H1 (cell line): ENCODE results near the gene NPIPA1.
"Not testable (repeated sequence)": the region's sequence is repeated elsewhere in the genome, so short reads cannot be mapped to it uniquely, and the experiment has no call there.

Experiments
- ATF3 ChIP-seq: IDR thresholded peaks from 2 replicates; pipeline ENCODE4 v1.6.1; 2011; ENCODE audit warnings: low read depth, mild to moderate bottlenecking, low read length; ENCODE audit not compliant: insufficient read depth
- EP300 ChIP-seq, 2 experiments: IDR thresholded peaks; 1 replicate in 1 of 2; 2 replicates in 1 of 2; pipeline ENCODE4 v1.6.1; 2011 to 2012; ENCODE audit warnings: low read depth in 2 of 2, low read length in 2 of 2, mild to moderate bottlenecking in 2 of 2, borderline replicate concordance in 1 of 2, inconsistent platforms in 1 of 2, moderate library complexity in 1 of 2
- EZH2 ChIP-seq: fragments of 200-600 bp; sonication (generic); IDR thresholded peaks from 2 replicates; pipeline ENCODE4 v1.7.1; 2012; ENCODE audit warnings: low read depth, mild to moderate bottlenecking, moderate library complexity, low read length, inconsistent platforms; ENCODE audit not compliant: severe bottlenecking
- FOSL1 ChIP-seq: IDR thresholded peaks from 2 replicates; pipeline ENCODE4 v1.6.1; 2011; ENCODE audit warnings: mild to moderate bottlenecking, low read depth, low read length, moderate library complexity; ENCODE audit not compliant: insufficient read depth
- PHF8 ChIP-seq: fragments of 200-600 bp; sonication (generic); conservative IDR thresholded peaks from 2 replicates; pipeline ENCODE4 v1.7.1; 2012; ENCODE audit warnings: low read depth, mild to moderate bottlenecking, inconsistent platforms, low read length, moderate library complexity
- POLR2A ChIP-seq, 2 experiments: IDR thresholded peaks; 1 replicate in 1 of 2; 2 replicates in 1 of 2; pipeline ENCODE4 v1.6.1; 2011; ENCODE audit warnings: low read depth in 2 of 2, low read length in 2 of 2, mild to moderate bottlenecking in 2 of 2; ENCODE audit errors: control extremely low read depth in 1 of 2
- POLR2AphosphoS5 ChIP-seq: IDR thresholded peaks from 2 replicates; pipeline ENCODE4 v1.6.1; 2011; ENCODE audit warnings: low read depth, low read length
- TBP ChIP-seq: IDR thresholded peaks from 2 replicates; pipeline ENCODE4 v1.6.1; 2011; ENCODE audit warnings: low read depth, low read length, improper control_type of control experiment
- USF2 ChIP-seq: IDR thresholded peaks from 2 replicates; pipeline ENCODE4 v1.6.1; 2011; ENCODE audit warnings: low read length, improper control_type of control experiment
- YY1 ChIP-seq: IDR thresholded peaks from 2 replicates; pipeline ENCODE4 v1.6.1; 2011; ENCODE audit warnings: low read depth, mild to moderate bottlenecking, low read length
- ZNF274 ChIP-seq: IDR thresholded peaks from 2 replicates; pipeline ENCODE4 v1.7.0; 2012; ENCODE audit warnings: low read length, borderline replicate concordance; ENCODE audit errors: extremely low read depth
- TF ChIP-seq, protein P1 (sequence below): IDR thresholded peaks from 2 replicates; pipeline ENCODE4 v1.6.1; 2012; ENCODE audit warnings: low read length, inconsistent platforms
- TF ChIP-seq, protein P2 (sequence below), 3 experiments: IDR thresholded peaks; 1 replicate in 2 of 3; 2 replicates in 1 of 3; pipeline versions ENCODE4 v1.5.1 to v1.6.1; 2011; ENCODE audit warnings: low read length in 3 of 3, mild to moderate bottlenecking in 3 of 3, inconsistent platforms in 2 of 3, low read depth in 1 of 3, moderate library complexity in 1 of 3; ENCODE audit not compliant: insufficient read depth in 1 of 3; ENCODE audit errors: control extremely low read depth in 1 of 3

DNA sequence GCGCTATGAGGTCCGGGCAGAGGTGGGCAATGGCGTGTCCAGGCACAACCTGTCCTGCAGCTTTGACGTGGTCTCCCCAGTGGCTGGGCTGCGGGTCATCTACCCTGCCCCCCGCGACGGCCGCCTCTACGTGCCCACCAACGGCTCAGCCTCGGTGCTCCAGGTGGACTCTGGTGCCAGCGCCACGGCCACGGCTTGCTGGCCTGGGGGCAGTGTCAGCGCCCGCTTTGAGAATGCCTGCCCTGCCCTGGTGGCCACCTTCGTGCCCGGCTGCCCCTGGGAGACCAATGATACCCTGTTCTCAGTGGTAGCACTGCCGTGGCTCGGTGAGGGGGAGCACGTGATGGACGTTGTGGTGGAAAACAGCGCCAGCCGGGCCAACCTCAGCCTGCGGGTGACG, 15.0 kb upstream of the NPIPA1 start:
- TF ChIP-seq USF2; TBP; POLR2A (IDR thresholded peaks at IDR 0.05; ENCODE audit: control extremely low read depth in 1 of 2, low read depth in 2 of 2, low read length in 2 of 2); EZH2; PHF8; ZNF274; YY1; EP300 (IDR thresholded peaks at IDR 0.05; ENCODE audit: borderline replicate concordance in 1 of 2, low read depth in 2 of 2, low read length in 2 of 2); POLR2AphosphoS5; ATF3; FOSL1: not testable (repeated sequence)
- TF ChIP-seq, protein P1, sequence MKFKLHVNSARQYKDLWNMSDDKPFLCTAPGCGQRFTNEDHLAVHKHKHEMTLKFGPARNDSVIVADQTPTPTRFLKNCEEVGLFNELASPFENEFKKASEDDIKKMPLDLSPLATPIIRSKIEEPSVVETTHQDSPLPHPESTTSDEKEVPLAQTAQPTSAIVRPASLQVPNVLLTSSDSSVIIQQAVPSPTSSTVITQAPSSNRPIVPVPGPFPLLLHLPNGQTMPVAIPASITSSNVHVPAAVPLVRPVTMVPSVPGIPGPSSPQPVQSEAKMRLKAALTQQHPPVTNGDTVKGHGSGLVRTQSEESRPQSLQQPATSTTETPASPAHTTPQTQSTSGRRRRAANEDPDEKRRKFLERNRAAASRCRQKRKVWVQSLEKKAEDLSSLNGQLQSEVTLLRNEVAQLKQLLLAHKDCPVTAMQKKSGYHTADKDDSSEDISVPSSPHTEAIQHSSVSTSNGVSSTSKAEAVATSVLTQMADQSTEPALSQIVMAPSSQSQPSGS, result not testable (repeated sequence)
- TF ChIP-seq, protein P2, sequence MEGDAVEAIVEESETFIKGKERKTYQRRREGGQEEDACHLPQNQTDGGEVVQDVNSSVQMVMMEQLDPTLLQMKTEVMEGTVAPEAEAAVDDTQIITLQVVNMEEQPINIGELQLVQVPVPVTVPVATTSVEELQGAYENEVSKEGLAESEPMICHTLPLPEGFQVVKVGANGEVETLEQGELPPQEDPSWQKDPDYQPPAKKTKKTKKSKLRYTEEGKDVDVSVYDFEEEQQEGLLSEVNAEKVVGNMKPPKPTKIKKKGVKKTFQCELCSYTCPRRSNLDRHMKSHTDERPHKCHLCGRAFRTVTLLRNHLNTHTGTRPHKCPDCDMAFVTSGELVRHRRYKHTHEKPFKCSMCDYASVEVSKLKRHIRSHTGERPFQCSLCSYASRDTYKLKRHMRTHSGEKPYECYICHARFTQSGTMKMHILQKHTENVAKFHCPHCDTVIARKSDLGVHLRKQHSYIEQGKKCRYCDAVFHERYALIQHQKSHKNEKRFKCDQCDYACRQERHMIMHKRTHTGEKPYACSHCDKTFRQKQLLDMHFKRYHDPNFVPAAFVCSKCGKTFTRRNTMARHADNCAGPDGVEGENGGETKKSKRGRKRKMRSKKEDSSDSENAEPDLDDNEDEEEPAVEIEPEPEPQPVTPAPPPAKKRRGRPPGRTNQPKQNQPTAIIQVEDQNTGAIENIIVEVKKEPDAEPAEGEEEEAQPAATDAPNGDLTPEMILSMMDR (IDR thresholded peaks at IDR 0.05; ENCODE audit: control extremely low read depth in 1 of 3, insufficient read depth in 1 of 3, low read depth in 1 of 3, low read length in 3 of 3), result not testable (repeated sequence)
